WTC11 (cell line): ENCODE measurements around the gene SUPT3H. TPM values are rescaled to one million over a fixed set of nuclear protein-coding genes. Genes with fewer than 3 reads are reported as not detected.

Experiments
- ATAC-seq: fragments of 200-7000 bp; cut with Tn5 transposase; 2 replicates; pipeline ENCODE4 v1.10.0; 2021; ENCODE audit warnings: mild to moderate bottlenecking, moderate library complexity
- CTCF ChIA-PET: fragments of 300-600 bp; sonication (Branson Sonifier 250); formaldehyde crosslinking; loops from one replicate; lab custom pipeline; 2021; ENCODE audit warnings: antibody characterized with exemption; lab: Charles Lee
- POLR2A ChIA-PET: fragments of 350-600 bp; sonication (Branson Sonifier 250); formaldehyde crosslinking; loops from one replicate; lab custom pipeline; 2021; ENCODE audit warnings: antibody characterized with exemption; lab: Charles Lee
- DNase-seq: peaks from one replicate; pipeline ENCODE4 v3.0.0; 2021; ENCODE audit warnings: low spot score
- H3K27ac Mint-ChIP-seq: 2 replicates; pipeline ENCODE4 v1.8.0; 2021; ENCODE audit warnings: mixed read lengths
- H3K27me3 Mint-ChIP-seq: 2 replicates; pipeline ENCODE4 v1.8.0; 2021; ENCODE audit warnings: low read depth, mild to moderate bottlenecking, moderate library complexity, mixed read lengths
- H3K36me3 Mint-ChIP-seq: 2 replicates; pipeline ENCODE4 v1.8.0; 2021; ENCODE audit warnings: mixed read lengths
- H3K4me1 Mint-ChIP-seq: 2 replicates; pipeline ENCODE4 v1.8.0; 2022; ENCODE audit warnings: mixed read lengths
- H3K4me3 Mint-ChIP-seq: 2 replicates; pipeline ENCODE4 v1.8.0; 2021; ENCODE audit warnings: mild to moderate bottlenecking, moderate library complexity, mixed read lengths
- H3K9me3 Mint-ChIP-seq: 2 replicates; pipeline ENCODE4 v1.8.0; 2021; ENCODE audit warnings: mixed read lengths
- AFF4 ChIP-seq: sonication (generic); formaldehyde crosslinking; IDR thresholded peaks from 2 replicates; pipeline ENCODE4 v1.8.1; 2023; ENCODE audit warnings: mild to moderate bottlenecking, missing genetic modification reagents, borderline replicate concordance
- CBFB ChIP-seq: sonication (generic); formaldehyde crosslinking; IDR thresholded peaks from 2 replicates; pipeline ENCODE4 v1.8.1; 2022; ENCODE audit warnings: mild to moderate bottlenecking, low read depth, missing genetic modification reagents
- EMX1 ChIP-seq: fragments of 250-450 bp; sonication (Bioruptor Pico); IDR thresholded peaks from 2 replicates; pipeline ENCODE4 v1.8.0; 2021; ENCODE audit warnings: mild to moderate bottlenecking
- ERG ChIP-seq: fragments of 250-450 bp; sonication (Bioruptor Pico); IDR thresholded peaks from 2 replicates; pipeline ENCODE4 v1.8.0; 2021; ENCODE audit warnings: mild to moderate bottlenecking
- FOXP1 ChIP-seq: sonication (generic); formaldehyde crosslinking; IDR thresholded peaks from 2 replicates; pipeline ENCODE4 v1.8.0; 2022; ENCODE audit warnings: missing genetic modification reagents, mild to moderate bottlenecking, moderate library complexity, borderline replicate concordance
- GTF2I ChIP-seq: fragments of 250-450 bp; sonication (Bioruptor Pico); conservative IDR thresholded peaks from 2 replicates; pipeline ENCODE4 v1.4.0; 2021; ENCODE audit warnings: mild to moderate bottlenecking
- MXD4 ChIP-seq: fragments of 250-450 bp; sonication (Bioruptor Pico); IDR thresholded peaks from 2 replicates; pipeline ENCODE4 v1.8.0; 2021; ENCODE audit warnings: mild to moderate bottlenecking, moderate library complexity, borderline replicate concordance
- NFATC4 ChIP-seq: fragments of 250-450 bp; sonication (Bioruptor Pico); IDR thresholded peaks from 2 replicates; pipeline ENCODE4 v1.9.0; 2021; ENCODE audit warnings: mild to moderate bottlenecking
- NR3C1 ChIP-seq: sonication (generic); formaldehyde crosslinking; conservative IDR thresholded peaks from 2 replicates; pipeline ENCODE4 v1.8.1; 2023; ENCODE audit warnings: low read depth, mild to moderate bottlenecking, missing genetic modification reagents
- PREB ChIP-seq: sonication (generic); formaldehyde crosslinking; IDR thresholded peaks from 2 replicates; pipeline ENCODE4 v1.8.1; 2022; ENCODE audit warnings: mild to moderate bottlenecking, missing genetic modification reagents, moderate library complexity, borderline replicate concordance
- PRRX2 ChIP-seq: fragments of 250-450 bp; sonication (Bioruptor Pico); IDR thresholded peaks from 2 replicates; pipeline ENCODE4 v1.8.0; 2021; ENCODE audit warnings: mild to moderate bottlenecking
- ZBTB43 ChIP-seq: sonication (generic); formaldehyde crosslinking; IDR thresholded peaks from 2 replicates; pipeline ENCODE4 v1.8.1; 2023; ENCODE audit warnings: mild to moderate bottlenecking, missing genetic modification reagents
- ZNF121 ChIP-seq: sonication (generic); formaldehyde crosslinking; IDR thresholded peaks from 2 replicates; pipeline ENCODE4 v1.8.0; 2023; ENCODE audit warnings: missing genetic modification reagents
- ZNF232 ChIP-seq: sonication (generic); formaldehyde crosslinking; IDR thresholded peaks from 2 replicates; pipeline ENCODE4 v1.8.0; 2022; ENCODE audit warnings: mild to moderate bottlenecking, missing genetic modification reagents
- ZNF396 ChIP-seq: fragments of 250-450 bp; sonication (Bioruptor Pico); IDR thresholded peaks from 2 replicates; pipeline ENCODE4 v1.8.0; 2021; ENCODE audit warnings: mild to moderate bottlenecking, moderate library complexity, borderline replicate concordance
- total RNA-seq: library from RNA; stranded (reverse); gene quantifications from 3 replicates; pipeline ENCODE4 v1.2.3, GENCODE V29; 2021
- TF ChIP-seq, protein P1 (sequence below): sonication (generic); formaldehyde crosslinking; IDR thresholded peaks from 2 replicates; pipeline ENCODE4 v1.8.1; 2023; ENCODE audit warnings: mild to moderate bottlenecking, missing genetic modification reagents, moderate library complexity
- TF ChIP-seq, protein P2 (sequence below): sonication (generic); formaldehyde crosslinking; IDR thresholded peaks from 2 replicates; pipeline ENCODE4 v1.8.0; 2023; ENCODE audit warnings: missing genetic modification reagents, mild to moderate bottlenecking, borderline replicate concordance

The SUPT3H gene
- total RNA-seq, 1 experiment from 2014 or later: 15.3 TPM

- ChIA-PET POLR2A (no interaction called here), CTCF (no interaction called here)
- Mint-ChIP-seq H3K4me3 (no peak overlapping the region), H3K36me3 (no peaks in the 10 kb centered on the region), H3K9me3 (no peaks in the 10 kb centered on the region), H3K27me3 (no peaks in the 10 kb centered on the region), H3K4me1 (peaks cover 18% of the 10 kb centered on the region), H3K27ac (no peak overlapping the region)
- no peak for ATAC-seq
- no peak for DNase-seq
- TF ChIP-seq CBFB (CRISPR knock-in tag): no peak
- TF ChIP-seq, protein P1, sequence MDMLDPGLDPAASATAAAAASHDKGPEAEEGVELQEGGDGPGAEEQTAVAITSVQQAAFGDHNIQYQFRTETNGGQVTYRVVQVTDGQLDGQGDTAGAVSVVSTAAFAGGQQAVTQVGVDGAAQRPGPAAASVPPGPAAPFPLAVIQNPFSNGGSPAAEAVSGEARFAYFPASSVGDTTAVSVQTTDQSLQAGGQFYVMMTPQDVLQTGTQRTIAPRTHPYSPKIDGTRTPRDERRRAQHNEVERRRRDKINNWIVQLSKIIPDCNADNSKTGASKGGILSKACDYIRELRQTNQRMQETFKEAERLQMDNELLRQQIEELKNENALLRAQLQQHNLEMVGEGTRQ: no peak
- no peak for TF ChIP-seq ZBTB43 (CRISPR knock-in tag)
- no peak for TF ChIP-seq PREB (CRISPR knock-in tag)
- TF ChIP-seq, protein P2, sequence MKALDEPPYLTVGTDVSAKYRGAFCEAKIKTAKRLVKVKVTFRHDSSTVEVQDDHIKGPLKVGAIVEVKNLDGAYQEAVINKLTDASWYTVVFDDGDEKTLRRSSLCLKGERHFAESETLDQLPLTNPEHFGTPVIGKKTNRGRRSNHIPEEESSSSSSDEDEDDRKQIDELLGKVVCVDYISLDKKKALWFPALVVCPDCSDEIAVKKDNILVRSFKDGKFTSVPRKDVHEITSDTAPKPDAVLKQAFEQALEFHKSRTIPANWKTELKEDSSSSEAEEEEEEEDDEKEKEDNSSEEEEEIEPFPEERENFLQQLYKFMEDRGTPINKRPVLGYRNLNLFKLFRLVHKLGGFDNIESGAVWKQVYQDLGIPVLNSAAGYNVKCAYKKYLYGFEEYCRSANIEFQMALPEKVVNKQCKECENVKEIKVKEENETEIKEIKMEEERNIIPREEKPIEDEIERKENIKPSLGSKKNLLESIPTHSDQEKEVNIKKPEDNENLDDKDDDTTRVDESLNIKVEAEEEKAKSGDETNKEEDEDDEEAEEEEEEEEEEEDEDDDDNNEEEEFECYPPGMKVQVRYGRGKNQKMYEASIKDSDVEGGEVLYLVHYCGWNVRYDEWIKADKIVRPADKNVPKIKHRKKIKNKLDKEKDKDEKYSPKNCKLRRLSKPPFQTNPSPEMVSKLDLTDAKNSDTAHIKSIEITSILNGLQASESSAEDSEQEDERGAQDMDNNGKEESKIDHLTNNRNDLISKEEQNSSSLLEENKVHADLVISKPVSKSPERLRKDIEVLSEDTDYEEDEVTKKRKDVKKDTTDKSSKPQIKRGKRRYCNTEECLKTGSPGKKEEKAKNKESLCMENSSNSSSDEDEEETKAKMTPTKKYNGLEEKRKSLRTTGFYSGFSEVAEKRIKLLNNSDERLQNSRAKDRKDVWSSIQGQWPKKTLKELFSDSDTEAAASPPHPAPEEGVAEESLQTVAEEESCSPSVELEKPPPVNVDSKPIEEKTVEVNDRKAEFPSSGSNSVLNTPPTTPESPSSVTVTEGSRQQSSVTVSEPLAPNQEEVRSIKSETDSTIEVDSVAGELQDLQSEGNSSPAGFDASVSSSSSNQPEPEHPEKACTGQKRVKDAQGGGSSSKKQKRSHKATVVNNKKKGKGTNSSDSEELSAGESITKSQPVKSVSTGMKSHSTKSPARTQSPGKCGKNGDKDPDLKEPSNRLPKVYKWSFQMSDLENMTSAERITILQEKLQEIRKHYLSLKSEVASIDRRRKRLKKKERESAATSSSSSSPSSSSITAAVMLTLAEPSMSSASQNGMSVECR (CRISPR knock-in tag): no peak
- no peak for TF ChIP-seq ERG (CRISPR knock-in tag)
- TF ChIP-seq PRRX2 (CRISPR knock-in tag): no peak
- TF ChIP-seq ZNF232: no peak
- TF ChIP-seq ZNF121: no peak
- no peak for TF ChIP-seq FOXP1 (CRISPR knock-in tag)
- no peak for TF ChIP-seq NR3C1 (CRISPR knock-in tag)
- no peak for TF ChIP-seq GTF2I (CRISPR knock-in tag)
- no peak for TF ChIP-seq EMX1 (CRISPR knock-in tag)
- no peak for TF ChIP-seq NFATC4 (CRISPR knock-in tag)
- no peak for TF ChIP-seq ZNF396 (CRISPR knock-in tag)
- no peak for TF ChIP-seq AFF4 (CRISPR knock-in tag)
- no peak for TF ChIP-seq MXD4 (CRISPR knock-in tag)
Measured at GRCh38 chr6:45365036-45365435, 12.7 kb downstream of the SUPT3H start.
